Right lobe of liver (tissue), 4 donors: ENCODE results near the gene SPTB.

Experiments used
- CTCF ChIP-seq, 4 donors: fragments of 200-600 bp in 3 of 4; fragments of 450-650 bp in 1 of 4; IDR thresholded peaks; one replicate each; pipeline versions ENCODE4 v1.5.1 to v1.8.0; 2016 to 2022; ENCODE audit warnings: antibody characterized with exemption in 4 of 4, mild to moderate bottlenecking in 2 of 4
- POLR2A ChIP-seq: fragments of 450-650 bp; IDR thresholded peaks from one replicate; pipeline ENCODE4 v1.6.1; 2017; ENCODE audit warnings: antibody characterized with exemption, mild to moderate bottlenecking
- donor health status: DM: no; HTN: no; CAD: no.
- donor health status: DM: no; HTN: no; CAD: no.
- donor health status: DM: no; HTN: yes; CAD: no.

GRCh38 chr14:64773577-64773976, 106.1 kb downstream of the SPTB start:
- no peak for TF ChIP-seq CTCF (IDR thresholded peaks at IDR 0.05)
- no peak for TF ChIP-seq POLR2A
